G401 (cell line): ENCODE data around the gene FXYD6. TPM values are rescaled to one million over a fixed set of nuclear protein-coding genes. Genes with fewer than 3 reads are reported as not detected.
"Not testable (repeated sequence)": the region's sequence is repeated elsewhere in the genome, so short reads cannot be mapped to it uniquely, and the experiment has no call there.

Experiments used
- DNase-seq: peaks from one replicate; pipeline ENCODE4 v3.0.0-alpha.2; 2015; ENCODE audit warnings: low spot score
- in situ Hi-C: cut with HindIII; loops from 2 replicates; pipeline ENCODE4 v1.10.0; 2016; ENCODE audit warnings: low sequenced_read_pairs, mixed read lengths
- total RNA-seq: library from RNA; depleted of rRNA; stranded (reverse); fragments of >200 nt; shearing (Covaris generic); gene quantifications from 2 replicates; pipeline ENCODE4 v1.2.3, GENCODE V29; 2014

The FXYD6 gene
- total RNA-seq, 1 experiment from 2014 or later = not detected

DNA sequence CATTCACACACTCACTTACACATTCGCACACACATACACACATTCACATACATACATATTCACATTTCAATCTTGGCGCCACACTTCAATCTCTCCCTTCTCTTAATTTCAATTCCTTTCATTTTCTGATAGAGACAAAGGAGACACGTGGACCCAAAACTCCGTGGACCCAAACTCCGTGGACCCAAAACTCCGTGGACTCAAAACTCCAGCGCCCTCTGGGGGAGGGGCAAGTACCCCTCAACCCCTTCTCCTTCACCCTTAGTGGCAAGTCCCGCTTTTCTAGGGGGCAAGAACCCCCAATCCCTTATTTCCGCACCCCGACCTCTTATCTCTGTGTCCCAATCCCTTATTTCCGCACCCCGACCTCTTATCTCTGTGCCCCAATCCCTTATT is 66.4 kb downstream of the FXYD6 start:
- in situ Hi-C loops, DNase-seq: not testable (repeated sequence)

DNA sequence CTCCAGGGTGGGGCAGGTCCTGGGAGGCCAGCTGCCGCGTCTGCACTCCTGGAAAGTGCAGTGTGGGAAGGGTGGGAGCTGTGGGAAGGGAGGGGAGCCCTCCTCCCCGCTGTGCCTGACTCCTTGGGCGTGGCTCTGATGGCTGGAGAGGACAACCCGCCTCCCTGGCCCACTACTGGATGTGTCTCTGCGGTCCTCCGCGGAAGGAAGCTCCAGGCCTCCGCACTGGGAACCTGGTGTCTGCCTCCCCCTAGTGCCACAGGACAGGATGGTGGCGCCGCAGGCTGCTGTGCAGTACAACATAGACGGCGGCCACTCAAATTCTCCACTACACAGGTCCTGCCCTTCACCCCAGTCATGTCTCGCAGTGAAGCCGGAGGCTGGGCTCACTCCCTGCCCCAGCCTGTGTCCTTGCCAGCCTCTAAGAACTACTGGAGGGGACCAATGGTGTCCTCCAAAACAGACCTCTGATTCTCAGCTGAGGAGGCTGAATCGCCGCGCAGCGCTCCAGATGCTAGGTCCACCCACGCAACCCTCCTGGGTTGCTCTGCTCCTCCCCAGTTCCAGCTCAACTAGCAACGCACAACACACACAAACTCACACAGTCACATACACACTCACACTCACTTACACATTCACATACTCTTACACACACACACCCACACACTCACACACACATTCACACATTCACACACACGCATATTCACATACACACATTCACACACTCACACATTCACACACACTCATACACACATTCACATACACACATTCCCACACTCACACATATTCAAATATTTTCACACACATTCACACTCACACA is 67.0 kb downstream of the FXYD6 start:
- peak; percentile 77 for DNase-seq
- in situ Hi-C loops = no loop called here

DNA sequence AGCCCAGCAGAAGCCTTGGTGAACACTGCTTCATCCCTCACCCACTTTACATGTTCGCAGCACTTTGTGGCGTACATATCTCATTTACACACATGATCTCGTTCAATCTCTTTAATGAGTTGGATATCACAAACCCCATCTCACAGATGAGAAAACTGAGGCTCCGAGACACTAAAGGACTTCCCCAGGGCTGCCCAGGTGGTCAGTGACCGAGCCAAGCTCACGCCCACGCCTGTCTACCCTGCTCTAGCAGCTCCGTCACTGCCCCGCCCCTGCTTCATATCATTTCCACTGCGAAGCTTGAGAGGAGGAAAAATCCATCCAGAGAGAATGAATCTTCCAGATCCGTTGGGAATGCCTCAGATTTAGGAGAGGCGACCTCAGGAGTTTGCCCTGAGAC is 67.7 kb downstream of the FXYD6 start:
- in situ Hi-C loops = no loop called here
- no peak for DNase-seq

DNA sequence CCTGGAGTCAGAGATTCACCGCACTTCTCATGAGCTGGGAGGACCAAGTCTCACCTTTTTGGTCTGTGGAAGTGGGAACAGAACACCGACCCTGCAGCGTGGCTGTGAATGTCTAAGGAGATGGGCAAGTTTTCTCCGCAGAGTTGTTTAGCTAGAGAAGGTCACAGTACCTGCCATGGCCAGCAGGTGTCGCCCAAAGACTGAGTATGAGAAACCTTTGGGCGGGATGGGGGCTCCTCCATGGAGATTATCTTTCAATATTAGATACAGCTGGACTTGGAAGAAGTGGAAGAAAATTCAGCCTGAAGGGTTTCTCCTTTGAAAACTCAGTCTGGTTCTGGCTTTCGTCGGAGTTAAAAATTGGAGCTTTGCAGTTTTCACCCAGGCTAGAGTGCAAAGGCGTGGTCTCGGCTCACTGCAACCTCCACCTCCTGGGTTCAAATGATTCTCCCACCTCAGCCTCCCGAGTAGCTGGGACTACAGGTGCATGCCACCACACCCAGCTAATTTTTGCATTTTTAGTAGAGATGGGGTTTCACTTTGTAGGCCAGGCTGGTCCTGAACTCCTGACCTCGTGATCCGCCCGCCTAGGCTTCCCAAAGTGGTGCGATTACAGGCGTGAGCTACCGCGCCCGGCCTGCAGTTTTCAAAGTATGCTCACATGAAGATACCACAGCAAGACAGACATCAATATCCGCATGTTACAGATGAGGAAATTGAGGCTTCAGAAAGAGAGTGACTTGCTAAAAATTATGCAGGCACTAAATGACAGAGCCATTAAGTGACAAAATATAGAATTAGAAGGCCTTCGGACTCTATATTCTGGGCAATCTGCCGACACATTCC is 68.8 kb downstream of the FXYD6 start:
- DNase-seq = peak; percentile 74
- in situ Hi-C loops = no loop called here

DNA sequence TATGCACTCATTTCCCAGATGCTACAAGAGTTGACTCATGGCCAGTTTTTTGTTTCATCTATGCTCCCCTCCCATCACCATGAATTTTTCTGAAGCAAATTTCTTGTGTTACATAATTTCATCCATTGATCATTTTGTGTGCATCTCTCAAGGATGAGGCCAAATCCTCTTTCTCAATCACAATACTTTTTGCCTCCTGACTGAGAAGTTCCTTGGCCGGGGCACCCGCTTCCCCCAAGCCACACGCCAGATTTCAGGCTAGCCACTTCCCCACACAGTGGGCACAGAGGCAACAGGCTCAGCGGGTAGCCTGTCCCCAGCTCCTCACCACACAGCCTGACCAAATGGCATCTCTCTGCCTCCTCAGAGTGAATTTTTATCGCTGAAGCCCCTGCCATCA is 69.6 kb downstream of the FXYD6 start:
- DNase-seq = no peak
- in situ Hi-C loops = no loop called here

DNA sequence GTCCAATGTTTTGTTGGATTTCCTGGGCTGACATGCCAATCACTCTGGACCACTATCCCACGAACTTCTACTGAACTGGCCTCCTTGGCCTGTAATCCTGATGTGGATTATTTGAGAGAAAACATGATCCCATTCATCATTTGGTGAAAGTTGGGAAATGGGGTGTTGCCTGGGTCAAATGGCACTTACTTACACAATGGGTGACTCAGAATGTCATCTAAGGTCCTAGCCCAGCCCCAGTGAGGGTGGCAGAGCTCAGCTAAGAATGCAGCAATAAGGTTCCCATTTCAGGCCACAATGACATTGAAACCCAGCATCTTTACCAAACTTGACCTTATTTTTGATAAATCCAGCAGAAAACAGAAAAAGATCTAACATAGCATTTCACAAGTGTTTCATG is 71.4 kb downstream of the FXYD6 start:
- no peak for DNase-seq
- in situ Hi-C loops = no loop called here

DNA sequence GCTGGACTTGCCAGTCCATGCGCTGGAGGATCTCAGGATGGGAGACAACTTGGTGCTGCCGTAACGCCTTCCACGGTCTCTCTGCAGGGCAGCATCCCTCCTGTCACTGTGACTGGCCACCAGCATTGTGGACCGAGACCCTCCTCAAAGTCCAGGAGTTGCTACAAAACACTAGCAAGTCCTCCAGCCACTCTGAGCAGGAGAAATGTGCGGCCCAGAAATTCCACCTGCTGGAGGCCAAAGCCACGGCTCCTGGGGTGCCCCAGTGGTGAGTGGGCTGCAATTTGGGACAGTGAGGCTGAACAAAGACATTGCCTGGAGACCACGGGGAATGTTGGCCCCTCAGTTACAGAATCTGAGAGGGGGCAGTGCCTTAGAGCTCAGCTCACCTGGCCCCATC is 72.6 kb downstream of the FXYD6 start:
- no peak for DNase-seq
- in situ Hi-C loops = no loop called here

DNA sequence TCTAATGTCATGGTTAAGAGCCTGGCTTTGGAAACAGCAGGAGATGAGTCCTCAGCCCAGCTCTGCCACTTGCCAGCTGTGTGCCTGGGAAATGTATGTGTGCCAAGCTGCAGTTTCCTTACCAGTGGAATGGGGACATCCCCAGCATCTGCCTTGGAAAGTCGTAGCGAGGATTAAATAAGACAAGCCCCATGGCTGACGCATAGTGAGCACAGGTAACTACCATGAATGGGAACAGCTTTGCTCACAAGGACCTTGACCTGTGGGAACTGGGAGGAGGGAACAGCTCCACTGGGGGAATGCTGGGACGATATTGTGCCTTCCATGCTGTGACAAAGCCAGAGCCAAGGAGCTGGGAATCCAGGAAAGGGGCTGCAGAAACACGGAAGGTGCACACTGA is 76.8 kb downstream of the FXYD6 start:
- no peak for DNase-seq
- in situ Hi-C loops = no loop called here

DNA sequence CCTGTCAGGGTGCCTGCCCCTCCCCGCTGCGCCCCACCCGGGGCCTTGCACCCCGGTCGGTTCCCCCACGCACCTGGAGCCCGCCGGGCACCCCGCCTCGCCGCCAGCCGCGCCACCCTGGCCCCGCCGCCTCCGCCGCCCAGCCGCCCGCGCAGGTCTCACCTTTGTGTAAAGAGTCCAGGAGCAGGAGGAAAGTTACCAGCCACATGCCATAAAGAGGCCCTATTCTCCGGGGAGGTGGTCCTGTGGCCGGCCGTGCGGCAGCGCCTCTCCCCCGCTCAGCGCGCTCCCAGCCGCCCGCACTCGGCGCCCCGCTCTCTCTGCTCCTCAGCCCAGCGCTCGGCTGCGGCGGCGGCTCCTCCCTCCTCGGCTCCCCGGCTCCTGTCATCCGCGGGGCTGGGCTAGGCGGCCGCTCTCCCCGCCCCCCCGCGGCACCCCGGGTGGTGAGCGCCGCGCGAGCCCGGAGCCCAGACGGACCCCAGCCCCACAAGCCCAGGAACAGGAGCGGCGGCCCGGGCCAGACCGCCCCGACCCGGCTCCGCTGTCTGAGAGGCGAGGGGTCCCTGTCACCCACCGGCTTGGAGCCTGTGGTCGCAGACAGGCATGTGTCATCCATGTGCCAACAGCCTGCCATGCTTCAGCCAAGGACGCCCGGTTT is 79.5 kb downstream of the FXYD6 start, which contains the start of gene DSCAML1:
DSCAML1 (minus strand) TSS at position 345 of the 658 bp plus-strand sequence; CDS start at position 208, 137 bp downstream.
- DNase-seq = peak; percentile 49
- in situ Hi-C loops = no loop called here

DNA sequence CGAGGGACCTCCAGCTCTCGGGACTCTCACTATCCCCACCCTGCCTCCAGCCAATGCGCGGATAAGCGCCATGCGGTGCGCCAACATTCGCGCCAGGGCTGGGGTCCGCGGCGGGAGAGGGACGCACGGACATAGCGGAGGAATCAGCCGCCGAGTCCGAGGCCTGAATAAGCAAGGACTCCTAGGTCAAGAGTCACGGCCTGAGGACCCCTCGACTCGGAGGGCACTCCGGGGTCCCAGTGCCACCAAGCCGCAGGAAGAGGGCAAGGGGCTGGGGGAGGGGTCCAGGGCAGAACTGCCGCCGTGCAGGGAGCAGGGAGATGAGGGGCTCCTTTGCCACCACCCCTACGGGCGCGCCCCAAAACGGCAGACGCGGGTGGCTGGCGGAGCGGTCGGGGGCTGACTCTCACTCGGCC is 80.0 kb downstream of the FXYD6 start:
- in situ Hi-C loops = no loop called here
- DNase-seq = no peak

DNA sequence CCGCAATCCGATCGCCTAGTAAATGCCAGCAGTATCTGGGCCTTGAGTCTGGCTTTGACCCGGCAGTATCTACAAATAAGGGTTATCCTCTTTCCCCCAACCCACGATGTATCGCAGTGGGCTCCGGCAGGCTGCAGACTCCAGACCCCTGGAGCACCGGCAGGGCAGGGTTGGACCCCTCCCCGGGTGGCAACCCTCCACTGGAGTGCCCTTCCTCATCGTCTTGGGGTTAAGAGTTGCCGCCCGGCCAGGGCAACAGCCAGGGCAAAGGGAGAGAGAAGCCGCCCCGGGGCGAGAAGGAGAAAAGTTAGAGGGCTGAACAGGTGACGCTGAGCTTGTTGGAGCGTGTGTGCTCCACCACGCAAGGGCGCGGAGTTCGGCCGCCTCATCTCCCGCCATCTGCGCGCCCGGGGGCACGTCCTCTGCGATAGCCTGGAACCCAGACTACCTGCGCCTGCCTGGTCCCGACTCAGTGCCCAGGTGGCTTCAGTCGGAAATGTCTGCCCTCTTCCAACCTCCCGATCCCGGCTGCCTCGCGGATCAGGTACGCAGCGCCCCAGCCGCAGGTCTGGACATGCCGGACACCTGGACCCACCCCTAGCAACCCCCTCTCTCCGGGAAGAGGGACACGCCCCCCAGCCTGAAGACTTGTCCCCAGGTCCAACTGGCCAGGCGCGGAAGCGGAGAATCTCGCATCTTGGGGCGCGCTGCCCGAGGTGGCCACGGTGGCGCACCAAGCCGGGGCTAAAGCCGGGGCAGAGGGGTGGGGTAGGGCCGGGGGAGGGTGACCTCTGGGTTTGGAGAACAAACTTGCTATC is 80.6 kb downstream of the FXYD6 start:
- in situ Hi-C loops = no loop called here
- DNase-seq = no peak

DNA sequence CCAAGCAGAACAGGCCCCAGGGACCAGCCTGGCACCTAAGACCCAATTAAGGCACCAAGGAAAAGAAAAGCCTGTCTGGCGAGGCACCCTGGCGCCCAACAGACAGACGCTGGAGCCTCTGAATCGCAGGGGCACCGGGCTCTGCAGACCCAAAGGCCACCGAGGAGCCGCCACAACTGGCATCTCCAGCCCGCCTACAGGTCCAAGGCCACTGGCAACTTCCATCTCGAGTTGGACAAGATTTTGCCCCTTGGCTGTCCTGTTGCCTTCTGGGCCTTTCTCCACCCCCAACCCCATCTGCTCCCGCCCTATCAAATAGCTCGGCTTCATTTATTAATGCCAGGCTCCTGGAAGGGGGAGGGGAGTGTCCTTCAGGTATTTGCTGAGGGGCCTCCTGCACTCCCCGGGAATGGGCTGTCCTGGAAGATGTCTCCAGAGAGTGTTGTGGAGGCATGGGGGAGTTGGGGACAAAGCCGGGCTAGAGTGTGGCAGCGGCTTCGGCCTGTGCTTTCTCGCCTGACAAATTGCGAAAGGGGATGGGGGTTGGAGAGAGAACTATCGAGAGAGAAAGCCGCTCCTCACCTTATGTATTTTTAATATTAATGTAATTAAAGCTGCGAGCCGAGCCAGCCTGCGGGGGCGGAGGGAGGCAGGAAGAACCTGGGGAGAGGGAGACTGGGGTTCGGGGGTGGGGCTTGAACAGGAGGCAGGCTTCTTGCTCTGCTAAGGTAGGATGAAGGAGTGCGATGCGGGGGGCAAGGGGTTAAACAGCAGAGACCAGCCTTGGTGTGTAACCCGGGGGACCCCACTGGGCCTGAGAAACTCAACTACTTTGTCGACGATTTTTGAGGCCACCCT is 81.5 kb downstream of the FXYD6 start:
- in situ Hi-C loops = no loop called here
- no peak for DNase-seq

DNA sequence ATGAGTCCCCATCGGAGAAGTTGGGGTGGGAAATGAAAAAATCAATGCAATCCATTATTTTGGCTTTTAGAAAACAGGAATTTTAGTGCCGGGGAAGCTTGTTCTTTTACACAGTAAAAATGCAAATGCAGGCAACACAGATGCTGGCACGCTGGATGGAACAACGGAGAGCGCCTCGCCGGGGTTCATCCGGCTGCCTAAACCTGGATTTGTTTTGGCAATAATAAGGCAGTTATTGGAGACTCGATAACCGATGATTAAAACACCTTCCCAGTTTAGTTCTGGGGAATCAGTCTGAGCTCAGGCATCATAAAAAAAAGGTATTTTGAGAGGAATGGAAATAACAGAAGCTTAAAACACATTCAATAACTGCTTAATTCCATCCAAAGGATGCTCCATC is 82.3 kb downstream of the FXYD6 start:
- in situ Hi-C loops = no loop called here
- no peak for DNase-seq

DNA sequence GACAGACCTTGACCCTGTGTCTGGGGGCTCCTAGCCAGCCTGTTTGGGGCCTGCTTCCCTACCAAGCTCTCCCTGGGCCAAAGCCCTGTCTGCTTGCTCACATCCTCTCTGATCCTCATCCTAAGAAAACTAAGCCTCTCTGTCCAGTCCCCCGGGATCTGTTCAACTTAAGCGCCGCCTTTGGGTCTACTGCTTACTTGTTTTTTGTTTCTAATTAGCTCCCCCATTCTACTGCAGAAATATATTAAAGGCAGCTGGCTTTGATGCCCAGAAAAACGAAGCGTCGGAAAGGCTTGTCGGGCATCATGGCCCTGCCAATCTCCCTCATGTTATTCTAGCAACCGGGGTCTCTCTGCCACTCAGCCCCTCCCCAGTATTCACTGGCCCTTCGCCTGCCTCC is 82.9 kb downstream of the FXYD6 start:
- DNase-seq = no peak
- in situ Hi-C loops = no loop called here

DNA sequence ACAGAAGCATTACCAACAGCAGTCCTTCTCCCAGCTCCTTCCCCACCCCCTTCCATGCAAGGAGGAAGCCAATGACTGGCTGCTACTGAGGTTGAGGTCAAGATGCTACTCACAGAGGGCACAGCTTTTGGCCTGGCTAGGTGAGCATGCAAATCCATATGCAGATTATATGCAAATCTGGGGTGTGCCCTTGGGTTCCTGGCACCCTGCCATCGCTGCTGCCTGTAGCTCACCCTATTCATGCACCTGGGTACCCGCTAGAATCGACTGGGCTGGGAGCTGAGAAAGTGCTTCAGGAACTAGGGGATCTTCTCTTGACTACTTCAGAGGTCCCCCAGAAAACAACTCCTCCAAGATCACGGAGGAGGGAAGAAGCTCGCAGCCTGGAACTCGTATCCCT is 83.5 kb downstream of the FXYD6 start:
- in situ Hi-C loops = no loop called here
- DNase-seq = no peak

DNA sequence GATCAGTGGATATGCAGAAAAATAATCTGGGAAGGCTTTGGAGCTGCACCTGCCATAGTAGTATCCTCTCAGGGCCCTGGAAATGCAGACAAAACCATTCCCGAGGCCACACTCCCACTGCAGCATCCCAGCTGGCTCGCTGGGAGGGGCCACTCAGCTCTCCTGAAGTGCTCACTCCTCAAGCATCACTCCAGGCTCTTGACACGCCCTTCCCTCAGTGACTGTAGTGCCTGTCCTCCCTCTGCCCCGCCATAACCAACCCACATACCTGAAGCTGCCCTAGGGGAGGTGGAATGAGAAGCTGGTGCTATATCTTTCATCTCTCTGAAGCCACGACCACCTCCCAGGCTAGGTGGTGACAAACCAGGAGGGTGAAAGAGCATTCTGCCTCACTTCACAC is 84.2 kb downstream of the FXYD6 start:
- in situ Hi-C loops = no loop called here
- no peak for DNase-seq

DNA sequence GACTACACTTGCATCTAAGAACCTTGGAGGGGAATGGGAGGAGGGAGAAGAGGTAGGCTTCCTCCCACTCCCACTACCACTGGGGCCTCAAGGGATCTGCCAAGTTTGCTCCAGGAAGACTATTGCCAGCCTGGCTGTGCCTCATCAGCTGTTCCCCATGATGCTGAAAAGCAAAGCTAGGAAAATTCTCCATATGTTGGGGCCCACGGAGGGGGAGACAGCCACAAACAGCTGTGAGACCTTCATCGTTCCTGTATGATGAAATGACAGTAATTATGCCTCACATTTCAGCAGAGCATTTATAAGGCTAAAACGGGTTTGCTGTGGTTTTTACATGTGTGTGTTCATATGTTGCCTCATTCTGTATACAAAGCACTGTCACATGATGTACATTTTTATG is 86.2 kb downstream of the FXYD6 start:
- in situ Hi-C loops = no loop called here
- no peak for DNase-seq

DNA sequence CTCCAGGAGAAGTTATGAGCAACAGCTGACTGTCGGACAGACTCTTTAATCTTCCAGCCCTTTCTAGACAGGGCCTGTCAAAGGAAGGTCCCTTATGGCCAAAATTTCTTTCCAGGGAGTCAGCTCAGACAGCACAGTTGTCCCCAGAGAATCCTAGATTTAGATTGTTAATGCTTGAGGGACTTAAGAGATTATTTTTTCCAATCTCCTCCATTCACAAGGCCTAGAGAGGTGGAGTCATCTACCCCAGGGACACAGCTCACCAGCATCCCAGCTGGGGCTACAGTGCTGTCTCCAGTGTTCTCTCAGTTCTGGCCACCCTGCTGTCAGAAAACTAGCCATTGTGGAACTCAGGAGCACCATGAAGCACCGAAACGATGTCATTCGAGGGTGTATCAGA is 87.2 kb downstream of the FXYD6 start:
- in situ Hi-C loops = no loop called here
- no peak for DNase-seq
